KMS-11 (cell line): ENCODE results near the gene TOR2A.
"Not testable (repeated sequence)": the region's sequence is repeated elsewhere in the genome, so short reads cannot be mapped to it uniquely, and the experiment has no call there.

Source experiments
- H2AFZ ChIP-seq: fragments of 200-600 bp; sonication (generic); 2 replicates; pipeline ENCODE4 v1.6.1; 2016; ENCODE audit warnings: antibody characterized with exemption, mixed run types, low read depth
- H3K27ac ChIP-seq: fragments of 200-600 bp; sonication (generic); 2 replicates; pipeline ENCODE4 v1.6.1; 2016; ENCODE audit warnings: mild to moderate bottlenecking, mixed run types
- H3K27me3 ChIP-seq: fragments of 200-600 bp; sonication (generic); 2 replicates; pipeline ENCODE4 v1.6.1; 2017; ENCODE audit warnings: mild to moderate bottlenecking, low read depth, mixed run types, moderate library complexity; ENCODE audit not compliant: insufficient read depth
- H3K36me3 ChIP-seq: fragments of 200-600 bp; sonication (generic); 2 replicates; pipeline ENCODE4 v1.6.1; 2017; ENCODE audit warnings: mild to moderate bottlenecking, mixed run types; ENCODE audit not compliant: insufficient read depth
- H3K4me1 ChIP-seq: fragments of 200-600 bp; sonication (generic); 2 replicates; pipeline ENCODE4 v1.6.1; 2016; ENCODE audit warnings: mild to moderate bottlenecking, low read depth, mixed run types; ENCODE audit not compliant: poor library complexity, severe bottlenecking
- H3K4me2 ChIP-seq: fragments of 200-600 bp; sonication (generic); 2 replicates; pipeline ENCODE4 v1.7.0; 2016; ENCODE audit warnings: mild to moderate bottlenecking, mixed run types
- H3K4me3 ChIP-seq: fragments of 200-600 bp; sonication (generic); IDR thresholded peaks from 2 replicates; pipeline ENCODE4 v1.6.1; 2017; ENCODE audit warnings: low read depth, low read length, mixed read lengths; ENCODE audit not compliant: insufficient read depth
- H3K79me2 ChIP-seq: fragments of 200-600 bp; sonication (generic); 2 replicates; pipeline ENCODE4 v1.6.1; 2016; ENCODE audit warnings: low read depth, mixed run types; ENCODE audit not compliant: insufficient read depth
- H3K9ac ChIP-seq: fragments of 200-600 bp; sonication (generic); 2 replicates; pipeline ENCODE4 v1.6.1; 2016; ENCODE audit warnings: mild to moderate bottlenecking, mixed run types
- H4K20me1 ChIP-seq: fragments of 200-600 bp; sonication (generic); 2 replicates; pipeline ENCODE4 v1.6.1; 2016; ENCODE audit warnings: mild to moderate bottlenecking, mixed run types; ENCODE audit not compliant: insufficient read depth
- CTCF ChIP-seq: fragments of 200-600 bp; sonication (generic); conservative IDR thresholded peaks from 2 replicates; pipeline ENCODE4 v1.6.1; 2017; ENCODE audit warnings: low read depth, mild to moderate bottlenecking, antibody characterized with exemption, low read length, moderate library complexity, mixed read lengths

TOR2A gene

GRCh38 chr9:127734747-127735529, at the start of gene TOR2A:
TOR2A (minus strand) TSS chr9:127735294; CDS start chr9:127735270, 24 bp downstream.
- H3K9ac ChIP-seq = peak within 1 kb of the TSS; percentile 80
- peak within 1 kb of the TSS; percentile 82 for H3K27ac ChIP-seq
- H3K4me2 ChIP-seq = peak within 1 kb of the TSS; percentile 93
- peaks cover 19% of the 10 kb centered on the region for H3K4me1 ChIP-seq
- H3K36me3 ChIP-seq = no peaks in the 10 kb centered on the region
- no peaks in the 10 kb centered on the region for H4K20me1 ChIP-seq
- H3K27me3 ChIP-seq = no peaks in the 10 kb centered on the region
- H3K4me3 ChIP-seq = no peak within 1 kb of the TSS
- TF ChIP-seq CTCF = peak; percentile 18
- H2AFZ ChIP-seq = peak within 1 kb of the TSS; percentile 87
- no peaks in the 10 kb centered on the region for H3K79me2 ChIP-seq

- Histone ChIP-seq H3K4me1 (peaks cover 49% of the 10 kb centered on the region), H4K20me1 (peaks cover 9% of the 10 kb centered on the region; the same call in 1 of the 2 replicates), H3K27ac (no peak overlapping the region), H3K9ac (no peak overlapping the region), H3K36me3 (peaks cover 11% of the 10 kb centered on the region; the same call in 1 of the 2 replicates), H2AFZ (no peak overlapping the region), H3K79me2 (peaks cover 20% of the 10 kb centered on the region), H3K27me3 (no peaks in the 10 kb centered on the region), H3K4me3 (no peak overlapping the region), H3K4me2 (no peak overlapping the region)
- TF ChIP-seq CTCF = no peak
Measured at GRCh38 chr9:127783111-127784008, 48.3 kb upstream of the TOR2A start.

GRCh38 chr9:127781806-127782205, 46.7 kb upstream of the TOR2A start:
- Histone ChIP-seq H3K27ac (no peak overlapping the region), H3K4me3 (no peak overlapping the region), H3K36me3 (no peaks in the 10 kb centered on the region), H2AFZ (no peak overlapping the region), H3K9ac (no peak overlapping the region), H3K27me3 (no peaks in the 10 kb centered on the region), H4K20me1 (peaks cover under 1% of the 10 kb centered on the region; the same call in 1 of the 2 replicates), H3K4me2 (no peak overlapping the region), H3K79me2 (peaks cover 17% of the 10 kb centered on the region), H3K4me1 (peaks cover 42% of the 10 kb centered on the region)
- no peak for TF ChIP-seq CTCF

- H3K9ac ChIP-seq, H3K4me2 ChIP-seq: not testable (repeated sequence)
Measured at GRCh38 chr9:127780909-127781308, 45.8 kb upstream of the TOR2A start.

More at GRCh38 chr9:127780909-127781308, 45.8 kb upstream of the TOR2A start:
- not testable (repeated sequence) for H3K27me3 ChIP-seq, H3K4me3 ChIP-seq, H3K36me3 ChIP-seq, H4K20me1 ChIP-seq, H2AFZ ChIP-seq, H3K27ac ChIP-seq
- Histone ChIP-seq H3K79me2 (peaks cover 19% of the 10 kb centered on the region), H3K4me1 (peaks cover 48% of the 10 kb centered on the region)
